GM21526 (cell line): ENCODE measurements around the gene AP3S2.

ENCODE experiments used
- ATAC-seq: cut with Tn5 transposase; IDR thresholded peaks from one replicate; pipeline ENCODE4 v1.9.1; 2021; ENCODE audit warnings: moderate library complexity; ENCODE audit not compliant: unreplicated experiment, low FRiP score

Gene AP3S2

GRCh38 chr15:89820666-89821611 lies 72.9 kb downstream of the AP3S2 start:
- ATAC-seq, result no peak

- ATAC-seq, result no peak
Observed at GRCh38 chr15:89818287-89818686, 75.5 kb downstream of the AP3S2 start.

GRCh38 chr15:89817701-89818280 lies 76.0 kb downstream of the AP3S2 start:
- ATAC-seq, result no peak

DNA sequence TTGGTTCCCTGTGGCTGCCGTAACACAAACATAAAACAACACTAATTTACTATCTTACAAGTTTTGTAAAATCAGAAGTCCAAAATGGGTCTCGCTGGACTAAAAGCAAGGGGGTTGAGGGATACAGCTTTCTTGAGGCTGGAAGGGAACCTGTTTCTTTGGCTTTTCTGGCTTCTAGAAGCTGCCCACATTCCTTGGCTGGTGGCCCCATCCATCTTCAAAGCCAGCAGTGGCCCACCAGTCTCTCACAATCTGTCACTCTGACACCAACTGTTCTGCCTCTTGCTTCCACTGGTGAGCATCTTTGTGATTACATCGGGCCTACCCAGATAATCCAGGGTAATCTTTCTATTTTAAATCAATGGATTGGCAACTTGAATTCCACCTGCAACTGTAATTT lies 78.0 kb downstream of the AP3S2 start:
- ATAC-seq, result no peak

- ATAC-seq, result no peak
Observed at GRCh38 chr15:89814112-89814742, 79.6 kb downstream of the AP3S2 start.

GRCh38 chr15:89813381-89814111 lies 80.2 kb downstream of the AP3S2 start:
- ATAC-seq, result no peak

DNA sequence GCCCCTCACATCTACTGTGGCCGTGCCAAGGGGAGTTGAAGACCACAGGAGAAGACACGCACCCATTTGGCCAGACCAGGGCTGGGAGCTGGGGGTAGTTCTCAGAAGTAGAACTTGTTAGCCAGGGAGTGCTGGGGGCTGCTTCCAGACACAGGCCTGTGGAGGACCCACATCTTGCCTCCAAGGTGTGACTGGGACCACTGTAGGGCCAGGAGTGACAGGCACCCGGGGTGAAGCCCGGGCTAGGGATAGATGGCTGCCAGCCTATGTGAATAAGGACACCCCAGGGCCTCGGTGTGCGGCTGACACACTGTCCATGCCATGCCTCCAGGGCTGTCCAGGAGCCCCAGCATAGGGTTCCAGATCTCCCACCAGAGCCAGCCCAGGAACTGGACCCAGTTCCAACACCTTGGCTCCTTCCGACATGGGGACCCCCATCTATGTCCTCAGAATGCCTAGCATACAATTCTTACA lies 80.9 kb downstream of the AP3S2 start:
- no peak for ATAC-seq

- no peak for ATAC-seq
Observed at GRCh38 chr15:89812011-89812846, 81.6 kb downstream of the AP3S2 start.

- ATAC-seq, result no peak
Observed at GRCh38 chr15:89810837-89811236, 83.0 kb downstream of the AP3S2 start.

GRCh38 chr15:89809787-89810148 lies 84.0 kb downstream of the AP3S2 start:
- no peak for ATAC-seq

- ATAC-seq, result no peak
Observed at GRCh38 chr15:89809093-89809786, 84.6 kb downstream of the AP3S2 start.

DNA sequence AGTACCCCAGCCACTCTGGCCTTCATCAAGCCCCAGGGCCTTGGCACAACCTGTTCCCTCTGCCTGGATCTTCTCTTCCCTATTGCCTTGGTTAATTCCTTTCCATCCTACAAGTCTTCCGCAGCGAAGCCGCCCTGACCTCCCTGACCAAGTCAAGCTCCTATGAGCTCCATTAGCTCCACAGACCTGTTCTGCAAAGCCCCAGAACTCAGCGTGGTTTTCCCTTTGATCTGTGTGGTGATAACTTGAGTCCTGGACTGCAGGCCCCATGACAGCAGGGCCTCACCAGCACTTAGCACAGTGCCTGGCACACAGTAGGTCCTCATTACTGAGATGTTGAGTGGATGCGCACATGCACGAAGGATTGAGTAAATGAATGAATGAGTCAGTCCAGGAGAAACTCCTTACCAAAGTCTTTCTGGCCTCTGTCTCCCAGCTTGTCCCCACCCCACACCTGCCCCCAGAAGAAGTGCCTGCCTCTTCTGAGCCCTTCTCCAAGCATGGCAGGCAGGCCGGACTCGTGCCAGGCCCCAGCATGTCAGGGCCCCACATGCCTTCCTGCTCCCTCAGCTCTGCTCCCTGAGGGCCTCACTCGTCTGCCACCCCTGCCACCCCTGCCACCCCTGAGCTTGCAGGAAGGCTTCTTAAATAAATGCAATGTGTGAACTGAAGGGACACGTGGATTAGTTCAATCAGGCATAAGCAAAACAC lies 85.5 kb downstream of the AP3S2 start:
- no peak for ATAC-seq

DNA sequence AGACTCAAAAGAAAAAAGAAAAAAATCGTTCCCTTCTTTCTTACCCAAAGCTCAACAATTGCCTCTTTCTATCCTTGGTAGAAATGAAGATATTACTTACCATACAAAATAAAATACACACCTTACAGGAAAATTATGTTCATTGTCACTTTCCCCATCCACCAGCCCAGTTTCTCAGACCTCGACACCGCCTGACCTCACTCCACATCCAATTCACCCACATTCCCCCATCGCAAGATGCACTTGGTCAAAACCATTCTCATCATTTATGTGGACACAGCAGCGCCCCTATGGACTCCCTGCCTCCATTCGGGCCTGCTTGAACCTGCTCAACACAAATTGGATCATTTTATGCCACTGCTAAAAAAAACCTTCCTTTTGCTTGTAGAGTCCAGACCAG lies 86.1 kb downstream of the AP3S2 start:
- no peak for ATAC-seq

- ATAC-seq, result no peak
Observed at GRCh38 chr15:89806559-89807550, 86.9 kb downstream of the AP3S2 start.

DNA sequence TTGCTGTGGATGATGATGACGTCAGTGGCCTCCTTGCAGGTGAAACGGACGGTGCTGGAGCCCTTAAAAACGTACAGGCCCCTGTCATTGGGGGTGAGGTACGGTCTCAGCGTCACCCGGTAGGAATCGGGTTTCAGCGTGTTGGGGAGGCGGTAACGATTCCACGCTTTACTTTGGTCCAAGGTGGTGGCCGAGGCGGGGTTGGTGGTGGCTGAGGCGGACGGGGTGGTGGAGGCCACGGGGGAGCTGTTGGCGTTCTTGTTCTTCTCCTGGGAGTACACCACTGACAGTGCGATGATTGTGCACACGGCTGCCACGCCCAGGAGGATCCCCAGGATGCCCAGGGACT lies 87.6 kb downstream of the AP3S2 start:
- no peak for ATAC-seq

DNA sequence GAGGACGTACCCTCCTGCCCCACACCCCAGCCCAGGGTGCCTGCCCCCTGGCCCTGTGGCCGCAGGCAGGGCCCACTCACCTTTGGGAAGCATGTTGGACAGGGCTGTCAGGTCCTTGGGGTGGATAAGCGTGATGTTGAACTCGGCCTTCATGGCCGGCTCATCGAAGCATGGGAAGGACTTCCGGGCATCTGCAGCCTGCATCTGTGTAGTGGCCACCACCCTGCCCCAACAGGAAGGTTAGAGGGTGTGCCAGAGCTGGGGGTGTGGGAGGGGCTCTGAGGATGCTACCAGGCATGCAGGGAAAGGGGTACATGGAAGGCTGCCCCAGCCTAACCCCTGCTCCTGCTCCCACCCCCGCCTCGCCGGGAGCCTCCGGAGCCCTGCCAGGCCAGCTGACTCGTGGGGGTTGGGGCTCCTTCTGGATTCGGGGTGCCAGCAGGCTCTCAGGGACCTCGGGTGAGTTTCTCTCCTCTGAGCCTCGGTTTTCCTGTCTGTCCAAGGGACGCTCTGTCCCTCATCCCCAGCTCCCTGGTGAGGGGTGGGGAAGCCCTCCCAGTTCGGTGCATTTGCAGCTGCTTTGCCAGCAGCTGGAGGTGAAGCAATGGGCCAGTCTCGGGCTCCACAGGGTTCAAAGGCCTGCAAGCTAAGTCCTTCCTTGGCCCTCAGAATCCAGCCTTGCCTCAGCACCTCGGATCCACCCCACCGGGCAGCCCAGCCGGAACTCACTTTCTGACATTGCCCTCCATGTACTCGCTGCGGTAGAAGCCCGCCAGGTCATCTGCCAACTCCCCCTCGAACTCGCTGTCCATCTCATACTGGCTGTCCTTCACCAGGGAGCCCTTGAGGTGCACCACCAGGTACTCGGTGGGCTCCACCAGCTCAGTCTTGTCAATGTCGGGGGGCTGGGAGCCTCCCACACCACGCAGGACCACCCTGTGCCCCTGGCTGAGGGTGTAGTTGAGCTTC lies 88.3 kb downstream of the AP3S2 start:
- ATAC-seq, result no peak
